GM12875 (cell line): ENCODE measurements around the gene SH3PXD2A.
"Not testable (repeated sequence)": the region's sequence is repeated elsewhere in the genome, so short reads cannot be mapped to it uniquely, and the experiment has no call there.

Experiments
- H3K4me3 ChIP-seq: one replicate; pipeline ENCODE4 v1.5.1; 2011; ENCODE audit warnings: low read depth, low read length, control low read depth
- TF ChIP-seq, protein P1 (sequence below): IDR thresholded peaks from 2 replicates; pipeline ENCODE4 v1.5.1; 2011; ENCODE audit warnings: low read depth, mild to moderate bottlenecking, control low read depth, inconsistent platforms, low read length, moderate library complexity, borderline replicate concordance; ENCODE audit not compliant: insufficient read depth

The SH3PXD2A gene

GRCh38 chr10:103850572-103850895 is 4.8 kb downstream of the SH3PXD2A start:
- TF ChIP-seq, protein P1, sequence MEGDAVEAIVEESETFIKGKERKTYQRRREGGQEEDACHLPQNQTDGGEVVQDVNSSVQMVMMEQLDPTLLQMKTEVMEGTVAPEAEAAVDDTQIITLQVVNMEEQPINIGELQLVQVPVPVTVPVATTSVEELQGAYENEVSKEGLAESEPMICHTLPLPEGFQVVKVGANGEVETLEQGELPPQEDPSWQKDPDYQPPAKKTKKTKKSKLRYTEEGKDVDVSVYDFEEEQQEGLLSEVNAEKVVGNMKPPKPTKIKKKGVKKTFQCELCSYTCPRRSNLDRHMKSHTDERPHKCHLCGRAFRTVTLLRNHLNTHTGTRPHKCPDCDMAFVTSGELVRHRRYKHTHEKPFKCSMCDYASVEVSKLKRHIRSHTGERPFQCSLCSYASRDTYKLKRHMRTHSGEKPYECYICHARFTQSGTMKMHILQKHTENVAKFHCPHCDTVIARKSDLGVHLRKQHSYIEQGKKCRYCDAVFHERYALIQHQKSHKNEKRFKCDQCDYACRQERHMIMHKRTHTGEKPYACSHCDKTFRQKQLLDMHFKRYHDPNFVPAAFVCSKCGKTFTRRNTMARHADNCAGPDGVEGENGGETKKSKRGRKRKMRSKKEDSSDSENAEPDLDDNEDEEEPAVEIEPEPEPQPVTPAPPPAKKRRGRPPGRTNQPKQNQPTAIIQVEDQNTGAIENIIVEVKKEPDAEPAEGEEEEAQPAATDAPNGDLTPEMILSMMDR = no peak
- H3K4me3 ChIP-seq = no peak overlapping the region

GRCh38 chr10:103849880-103850571 is 5.3 kb downstream of the SH3PXD2A start:
- no peak overlapping the region for H3K4me3 ChIP-seq
- TF ChIP-seq, protein P1 = no peak

DNA sequence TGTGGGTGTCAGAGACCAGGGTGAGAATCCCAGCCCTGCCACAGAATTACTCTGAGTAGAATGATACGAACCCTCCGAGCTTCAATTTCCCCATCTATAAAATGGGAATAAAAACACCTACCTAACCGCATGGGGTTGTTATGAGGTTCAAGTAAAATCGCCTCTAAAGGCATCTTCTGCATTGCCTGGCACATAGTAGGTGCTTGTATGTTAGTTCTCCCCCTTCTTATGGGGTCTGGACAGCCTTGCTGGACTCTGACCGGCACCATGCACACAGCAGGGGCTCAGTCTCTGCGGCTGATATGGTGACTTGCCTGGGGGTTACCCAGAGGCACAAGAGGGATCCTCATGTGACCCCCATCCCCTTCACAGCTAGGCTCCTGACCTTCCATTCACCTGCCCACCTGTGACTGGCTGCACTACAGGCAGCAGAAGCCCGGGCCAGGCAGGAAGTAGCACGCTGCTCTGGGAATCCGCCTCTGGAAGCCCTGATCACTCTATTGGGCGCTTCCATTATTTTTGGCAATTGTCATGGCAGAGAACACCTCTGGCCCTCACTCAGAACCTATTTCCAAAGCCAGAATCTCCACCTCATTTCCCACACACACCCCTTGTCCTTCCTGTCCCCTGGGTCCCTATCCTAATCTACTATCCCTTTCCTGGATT is 6.0 kb downstream of the SH3PXD2A start:
- TF ChIP-seq, protein P1 = no peak
- no peak overlapping the region for H3K4me3 ChIP-seq

DNA sequence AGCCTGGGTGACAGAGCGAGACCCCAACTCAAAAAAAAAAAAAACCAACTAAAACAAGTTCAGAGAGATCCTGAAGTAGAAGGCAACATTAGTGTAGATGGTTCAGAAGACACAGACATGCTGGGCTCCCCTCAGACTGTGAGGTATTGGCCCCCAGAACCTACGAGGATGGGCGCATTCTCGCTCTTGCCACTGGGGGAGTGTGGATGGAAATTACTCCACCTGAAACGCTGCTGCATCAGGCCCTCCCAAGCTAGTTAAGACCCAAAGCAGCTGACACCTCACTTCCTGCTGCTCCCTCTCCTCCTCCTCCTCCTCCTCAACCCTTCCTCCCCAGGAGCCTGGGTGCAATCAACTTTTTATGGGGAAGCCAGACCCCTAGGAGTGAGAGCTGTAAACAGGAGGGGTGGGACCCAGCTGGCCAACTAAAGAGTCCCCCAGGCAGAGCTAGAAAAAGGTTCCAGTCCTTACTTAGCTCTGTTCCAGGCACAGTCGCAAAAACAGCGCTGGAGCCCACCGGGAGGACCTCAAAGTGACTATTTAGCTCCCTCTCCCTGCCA is 7.4 kb downstream of the SH3PXD2A start:
- TF ChIP-seq, protein P1 = peak; percentile 18; the same call in 1 of the 2 replicates
- H3K4me3 ChIP-seq = no peak overlapping the region

DNA sequence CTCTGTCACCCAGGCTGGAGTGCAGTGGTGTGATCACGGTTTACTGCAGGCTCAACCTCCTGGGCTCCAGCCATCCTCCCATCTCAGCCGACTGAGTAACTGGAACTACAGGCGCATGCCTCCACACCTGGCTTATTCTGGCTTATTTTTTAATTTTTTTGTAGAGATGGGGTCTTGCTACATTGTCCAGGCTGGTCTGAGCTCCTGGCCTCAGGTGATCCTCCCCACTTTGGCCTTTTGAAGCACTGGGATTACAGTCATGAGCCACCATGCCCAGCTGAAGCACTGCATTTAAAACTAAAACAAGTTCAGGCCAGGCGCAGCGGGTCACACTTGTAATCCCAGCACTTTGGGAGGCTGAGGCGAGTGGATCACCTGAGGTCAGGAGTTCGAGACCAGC is 8.0 kb downstream of the SH3PXD2A start:
- TF ChIP-seq, protein P1 = no peak
- H3K4me3 ChIP-seq = no peak overlapping the region

DNA sequence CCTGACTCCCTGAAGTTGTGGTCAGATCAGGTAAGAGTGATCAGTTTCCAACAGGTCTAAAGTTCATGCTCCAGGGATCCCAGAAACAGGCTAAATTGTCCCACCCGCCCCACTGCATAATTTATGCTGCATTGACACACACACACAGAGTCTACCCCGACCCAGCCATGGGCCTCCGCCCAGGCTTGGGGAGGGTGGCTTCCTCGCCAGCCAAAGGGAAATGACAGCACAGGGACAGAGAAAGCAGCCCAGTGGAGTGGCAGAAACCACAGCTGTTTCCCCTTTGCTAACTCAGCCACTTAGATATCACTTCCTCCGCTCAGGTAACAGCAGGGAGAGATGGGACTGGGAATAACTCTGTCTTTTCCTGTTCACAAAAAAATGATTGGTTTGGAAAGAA is 9.4 kb downstream of the SH3PXD2A start:
- no peak overlapping the region for H3K4me3 ChIP-seq
- TF ChIP-seq, protein P1 = no peak

- H3K4me3 ChIP-seq = not testable (repeated sequence)
These were observed 10.0 kb downstream of the SH3PXD2A start for GRCh38 chr10:103845346-103845745.
